Superior temporal gyrus (tissue), 1 donor: Measurements from ENCODE around the gene ITGB3.
"Not testable (repeated sequence)": the region's sequence is repeated elsewhere in the genome, so short reads cannot be mapped to it uniquely, and the experiment has no call there.

ENCODE experiments used
- DNase-seq: peaks from one replicate; pipeline ENCODE4 v3.0.0-alpha.2; 2016; ENCODE audit errors: extremely low spot score

Gene ITGB3

GRCh38 chr17:47223007-47223406 is 30.6 kb upstream of the ITGB3 start:
- no peak for DNase-seq

GRCh38 chr17:47223460-47223859 is 30.2 kb upstream of the ITGB3 start:
- no peak for DNase-seq

- not testable (repeated sequence) for DNase-seq
Measured at GRCh38 chr17:47224077-47224476, 29.6 kb upstream of the ITGB3 start.

GRCh38 chr17:47224966-47225365 is 28.7 kb upstream of the ITGB3 start:
- DNase-seq = no peak

- no peak for DNase-seq
Measured at GRCh38 chr17:47225436-47225858, 28.2 kb upstream of the ITGB3 start.

GRCh38 chr17:47225911-47226688 is 27.5 kb upstream of the ITGB3 start:
- DNase-seq = no peak

GRCh38 chr17:47227862-47228261 is 25.8 kb upstream of the ITGB3 start:
- DNase-seq = no peak

GRCh38 chr17:47229535-47230443 is 23.8 kb upstream of the ITGB3 start:
- peak; percentile 93 for DNase-seq

GRCh38 chr17:47230864-47231263 is 22.8 kb upstream of the ITGB3 start:
- DNase-seq = no peak

GRCh38 chr17:47231334-47231733 is 22.3 kb upstream of the ITGB3 start:
- no peak for DNase-seq

GRCh38 chr17:47231866-47232265 is 21.8 kb upstream of the ITGB3 start:
- no peak for DNase-seq

GRCh38 chr17:47232465-47232864 is 21.2 kb upstream of the ITGB3 start:
- DNase-seq = no peak

GRCh38 chr17:47235506-47235905 is 18.1 kb upstream of the ITGB3 start:
- DNase-seq = no peak

GRCh38 chr17:47235923-47236322 is 17.7 kb upstream of the ITGB3 start:
- no peak for DNase-seq

- DNase-seq = no peak
Measured at GRCh38 chr17:47237841-47238240, 15.8 kb upstream of the ITGB3 start.

GRCh38 chr17:47238321-47239010 is 15.2 kb upstream of the ITGB3 start:
- no peak for DNase-seq

GRCh38 chr17:47239619-47239966 is 14.0 kb upstream of the ITGB3 start:
- DNase-seq = no peak

- DNase-seq = peak; percentile 57
Measured at GRCh38 chr17:47239967-47240651, 13.5 kb upstream of the ITGB3 start.

GRCh38 chr17:47240806-47241205 is 12.8 kb upstream of the ITGB3 start:
- no peak for DNase-seq

- no peak for DNase-seq
Measured at GRCh38 chr17:47242648-47243047, 11.0 kb upstream of the ITGB3 start.

GRCh38 chr17:47243737-47244598 is 9.7 kb upstream of the ITGB3 start:
- no peak for DNase-seq
